GM12878 (cell line): ENCODE data around the gene RPS10. TPM values are rescaled to one million over a fixed set of nuclear protein-coding genes. Genes with fewer than 3 reads are reported as not detected.

Experiments used
- EGR1 ChIP-seq, 2 experiments: IDR thresholded peaks; 1 replicate in 1 of 2; 2 replicates in 1 of 2; pipeline ENCODE4 v1.6.1; 2011 to 2012; ENCODE audit warnings: low read depth in 2 of 2, low read length in 2 of 2, borderline replicate concordance in 1 of 2, mild to moderate bottlenecking in 1 of 2, moderate library complexity in 1 of 2
- MEF2A ChIP-seq: IDR thresholded peaks from 2 replicates; pipeline ENCODE4 v1.6.1; 2011; ENCODE audit warnings: low read depth, mild to moderate bottlenecking, low read length, moderate library complexity; ENCODE audit not compliant: insufficient read depth
- POLR2A ChIP-seq: IDR thresholded peaks from 2 replicates; pipeline ENCODE4 v1.6.1; 2011; ENCODE audit warnings: low read depth, mild to moderate bottlenecking, low read length
- RFX5 ChIP-seq: IDR thresholded peaks from 2 replicates; pipeline ENCODE4 v1.6.1; 2011; ENCODE audit warnings: low read depth, low read length, improper control_type of control experiment
- RUNX3 ChIP-seq: IDR thresholded peaks from 2 replicates; pipeline ENCODE4 v1.6.1; 2012; ENCODE audit warnings: low read length, inconsistent platforms
- SUPT20H ChIP-seq: IDR thresholded peaks from 2 replicates; pipeline ENCODE4 v1.6.1; 2011; ENCODE audit warnings: low read depth, mild to moderate bottlenecking, low read length, moderate library complexity, borderline replicate concordance; ENCODE audit not compliant: control insufficient read depth
- ZSCAN29 ChIP-seq: fragments of 450-650 bp; IDR thresholded peaks from 2 replicates; pipeline ENCODE4 v1.6.1; 2017; ENCODE audit warnings: mild to moderate bottlenecking, moderate library complexity
- polyA plus RNA-seq, 11 experiments: library from polyadenylated mRNA; depleted of rRNA in 4 of 11; unstranded in 6 of 11; stranded (reverse) in 5 of 11; fragments of >200 nt; fragmentation: Nextera tagmentation in 4 of 11; fragmentation: Illumina TruSeq in 1 of 11; extraction: Ambion mirVana in 4 of 11; extraction: Trizol in 1 of 11; gene quantifications; 1 replicate in 1 of 11; 2 replicates in 10 of 11; pipeline versions ENCODE4 v1.2.1 to v1.2.3, GENCODE V29; 2011 to 2016; ENCODE audit warnings: inconsistent platforms in 2 of 11, missing spikeins in 2 of 11, low read depth in 1 of 11
- total RNA-seq, 4 experiments: library from RNA; depleted of rRNA in 3 of 4; stranded (reverse); fragments of >200 nt in 3 of 4; fragmentation: Illumina TruSeq in 1 of 4; extraction: Trizol in 1 of 4; gene quantifications; 2 replicates each; pipeline versions ENCODE4 v1.2.1 to v1.2.3, GENCODE V29; 2013 to 2021
- TF ChIP-seq, protein P1 (sequence below): fragments of 450-650 bp; formaldehyde crosslinking; IDR thresholded peaks from 2 replicates; pipeline ENCODE4 v1.5.0; 2022; ENCODE audit warnings: mild to moderate bottlenecking, missing genetic modification characterization
- TF ChIP-seq, protein P2 (sequence below): fragments of 450-650 bp; IDR thresholded peaks from 2 replicates; pipeline ENCODE4 v1.6.1; 2014; ENCODE audit warnings: mild to moderate bottlenecking
- TF ChIP-seq, protein P3 (sequence below): fragments of 450-650 bp; IDR thresholded peaks from 2 replicates; pipeline ENCODE4 v1.6.1; 2016; ENCODE audit warnings: mild to moderate bottlenecking, moderate library complexity, borderline replicate concordance
- TF ChIP-seq, protein P4 (sequence below): IDR thresholded peaks from 2 replicates; pipeline ENCODE4 v1.6.1; 2011; ENCODE audit warnings: borderline replicate concordance, low read depth, mild to moderate bottlenecking, moderate library complexity, low read length; ENCODE audit not compliant: insufficient read depth, poor library complexity, severe bottlenecking
- TF ChIP-seq, protein P5 (sequence below): IDR thresholded peaks from 2 replicates; pipeline ENCODE4 v1.6.1; 2011; ENCODE audit warnings: mild to moderate bottlenecking, low read depth, low read length, moderate library complexity; ENCODE audit not compliant: insufficient replicate concordance
- TF ChIP-seq, protein P6 (sequence below): IDR thresholded peaks from 2 replicates; pipeline ENCODE4 v1.6.1; 2011; ENCODE audit warnings: borderline replicate concordance, low read depth, mild to moderate bottlenecking, moderate library complexity, mixed read lengths, low read length; ENCODE audit not compliant: insufficient read depth; ENCODE audit errors: extremely low read length
- TF ChIP-seq, protein P7 (sequence below): IDR thresholded peaks from 2 replicates; pipeline ENCODE4 v1.6.1; 2012; ENCODE audit warnings: low read depth, low read length, improper control_type of control experiment

The RPS10 gene
- total and polyA plus RNA-seq, 10 of the 15 experiments (the other 5 are each of a cell fraction or from before 2014, with no cell fraction given): 1,546 to 3,970 (median 2,813) TPM

DNA sequence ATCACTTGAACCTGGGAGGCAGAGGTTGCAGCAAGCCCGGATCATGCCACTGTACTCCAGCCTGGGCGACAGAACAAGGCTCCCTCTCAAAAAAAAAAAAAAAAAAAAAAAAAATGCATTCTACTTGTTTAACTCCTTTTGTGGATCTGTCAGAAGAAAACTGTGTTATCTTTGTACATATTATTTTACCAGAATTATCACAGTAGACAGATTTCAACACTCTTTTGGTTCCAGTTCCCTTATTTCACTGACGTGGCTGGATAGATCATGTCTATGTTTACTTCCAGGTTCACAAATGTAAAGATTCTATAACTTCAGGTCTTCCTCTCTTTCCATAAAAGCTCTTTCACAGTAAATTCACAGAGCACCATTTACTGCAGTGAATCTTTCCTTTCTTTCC is 51.8 kb downstream of the RPS10 start (continued):
- TF ChIP-seq, protein P1, sequence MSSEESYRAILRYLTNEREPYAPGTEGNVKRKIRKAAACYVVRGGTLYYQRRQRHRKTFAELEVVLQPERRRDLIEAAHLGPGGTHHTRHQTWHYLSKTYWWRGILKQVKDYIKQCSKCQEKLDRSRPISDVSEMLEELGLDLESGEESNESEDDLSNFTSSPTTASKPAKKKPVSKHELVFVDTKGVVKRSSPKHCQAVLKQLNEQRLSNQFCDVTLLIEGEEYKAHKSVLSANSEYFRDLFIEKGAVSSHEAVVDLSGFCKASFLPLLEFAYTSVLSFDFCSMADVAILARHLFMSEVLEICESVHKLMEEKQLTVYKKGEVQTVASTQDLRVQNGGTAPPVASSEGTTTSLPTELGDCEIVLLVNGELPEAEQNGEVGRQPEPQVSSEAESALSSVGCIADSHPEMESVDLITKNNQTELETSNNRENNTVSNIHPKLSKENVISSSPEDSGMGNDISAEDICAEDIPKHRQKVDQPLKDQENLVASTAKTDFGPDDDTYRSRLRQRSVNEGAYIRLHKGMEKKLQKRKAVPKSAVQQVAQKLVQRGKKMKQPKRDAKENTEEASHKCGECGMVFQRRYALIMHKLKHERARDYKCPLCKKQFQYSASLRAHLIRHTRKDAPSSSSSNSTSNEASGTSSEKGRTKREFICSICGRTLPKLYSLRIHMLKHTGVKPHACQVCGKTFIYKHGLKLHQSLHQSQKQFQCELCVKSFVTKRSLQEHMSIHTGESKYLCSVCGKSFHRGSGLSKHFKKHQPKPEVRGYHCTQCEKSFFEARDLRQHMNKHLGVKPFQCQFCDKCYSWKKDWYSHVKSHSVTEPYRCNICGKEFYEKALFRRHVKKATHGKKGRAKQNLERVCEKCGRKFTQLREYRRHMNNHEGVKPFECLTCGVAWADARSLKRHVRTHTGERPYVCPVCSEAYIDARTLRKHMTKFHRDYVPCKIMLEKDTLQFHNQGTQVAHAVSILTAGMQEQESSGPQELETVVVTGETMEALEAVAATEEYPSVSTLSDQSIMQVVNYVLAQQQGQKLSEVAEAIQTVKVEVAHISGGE (CRISPR knock-in tag): no peak
- TF ChIP-seq, protein P2, sequence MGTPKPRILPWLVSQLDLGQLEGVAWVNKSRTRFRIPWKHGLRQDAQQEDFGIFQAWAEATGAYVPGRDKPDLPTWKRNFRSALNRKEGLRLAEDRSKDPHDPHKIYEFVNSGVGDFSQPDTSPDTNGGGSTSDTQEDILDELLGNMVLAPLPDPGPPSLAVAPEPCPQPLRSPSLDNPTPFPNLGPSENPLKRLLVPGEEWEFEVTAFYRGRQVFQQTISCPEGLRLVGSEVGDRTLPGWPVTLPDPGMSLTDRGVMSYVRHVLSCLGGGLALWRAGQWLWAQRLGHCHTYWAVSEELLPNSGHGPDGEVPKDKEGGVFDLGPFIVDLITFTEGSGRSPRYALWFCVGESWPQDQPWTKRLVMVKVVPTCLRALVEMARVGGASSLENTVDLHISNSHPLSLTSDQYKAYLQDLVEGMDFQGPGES: no peak
- TF ChIP-seq, protein P3, sequence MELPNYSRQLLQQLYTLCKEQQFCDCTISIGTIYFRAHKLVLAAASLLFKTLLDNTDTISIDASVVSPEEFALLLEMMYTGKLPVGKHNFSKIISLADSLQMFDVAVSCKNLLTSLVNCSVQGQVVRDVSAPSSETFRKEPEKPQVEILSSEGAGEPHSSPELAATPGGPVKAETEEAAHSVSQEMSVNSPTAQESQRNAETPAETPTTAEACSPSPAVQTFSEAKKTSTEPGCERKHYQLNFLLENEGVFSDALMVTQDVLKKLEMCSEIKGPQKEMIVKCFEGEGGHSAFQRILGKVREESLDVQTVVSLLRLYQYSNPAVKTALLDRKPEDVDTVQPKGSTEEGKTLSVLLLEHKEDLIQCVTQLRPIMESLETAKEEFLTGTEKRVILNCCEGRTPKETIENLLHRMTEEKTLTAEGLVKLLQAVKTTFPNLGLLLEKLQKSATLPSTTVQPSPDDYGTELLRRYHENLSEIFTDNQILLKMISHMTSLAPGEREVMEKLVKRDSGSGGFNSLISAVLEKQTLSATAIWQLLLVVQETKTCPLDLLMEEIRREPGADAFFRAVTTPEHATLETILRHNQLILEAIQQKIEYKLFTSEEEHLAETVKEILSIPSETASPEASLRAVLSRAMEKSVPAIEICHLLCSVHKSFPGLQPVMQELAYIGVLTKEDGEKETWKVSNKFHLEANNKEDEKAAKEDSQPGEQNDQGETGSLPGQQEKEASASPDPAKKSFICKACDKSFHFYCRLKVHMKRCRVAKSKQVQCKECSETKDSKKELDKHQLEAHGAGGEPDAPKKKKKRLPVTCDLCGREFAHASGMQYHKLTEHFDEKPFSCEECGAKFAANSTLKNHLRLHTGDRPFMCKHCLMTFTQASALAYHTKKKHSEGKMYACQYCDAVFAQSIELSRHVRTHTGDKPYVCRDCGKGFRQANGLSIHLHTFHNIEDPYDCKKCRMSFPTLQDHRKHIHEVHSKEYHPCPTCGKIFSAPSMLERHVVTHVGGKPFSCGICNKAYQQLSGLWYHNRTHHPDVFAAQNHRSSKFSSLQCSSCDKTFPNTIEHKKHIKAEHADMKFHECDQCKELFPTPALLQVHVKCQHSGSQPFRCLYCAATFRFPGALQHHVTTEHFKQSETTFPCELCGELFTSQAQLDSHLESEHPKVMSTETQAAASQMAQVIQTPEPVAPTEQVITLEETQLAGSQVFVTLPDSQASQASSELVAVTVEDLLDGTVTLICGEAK: no peak
- TF ChIP-seq POLR2A (no peak), ZSCAN29 (no peak), RUNX3 (no peak), RFX5 (no peak), SUPT20H (no peak), MEF2A (no peak), EGR1 (IDR thresholded peaks at IDR 0.05; ENCODE audit: borderline replicate concordance in 1 of 2, low read depth in 2 of 2, low read length in 2 of 2) (no peak)
- TF ChIP-seq, protein P4, sequence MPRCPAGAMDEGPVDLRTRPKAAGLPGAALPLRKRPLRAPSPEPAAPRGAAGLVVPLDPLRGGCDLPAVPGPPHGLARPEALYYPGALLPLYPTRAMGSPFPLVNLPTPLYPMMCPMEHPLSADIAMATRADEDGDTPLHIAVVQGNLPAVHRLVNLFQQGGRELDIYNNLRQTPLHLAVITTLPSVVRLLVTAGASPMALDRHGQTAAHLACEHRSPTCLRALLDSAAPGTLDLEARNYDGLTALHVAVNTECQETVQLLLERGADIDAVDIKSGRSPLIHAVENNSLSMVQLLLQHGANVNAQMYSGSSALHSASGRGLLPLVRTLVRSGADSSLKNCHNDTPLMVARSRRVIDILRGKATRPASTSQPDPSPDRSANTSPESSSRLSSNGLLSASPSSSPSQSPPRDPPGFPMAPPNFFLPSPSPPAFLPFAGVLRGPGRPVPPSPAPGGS: no peak
- TF ChIP-seq, protein P5, sequence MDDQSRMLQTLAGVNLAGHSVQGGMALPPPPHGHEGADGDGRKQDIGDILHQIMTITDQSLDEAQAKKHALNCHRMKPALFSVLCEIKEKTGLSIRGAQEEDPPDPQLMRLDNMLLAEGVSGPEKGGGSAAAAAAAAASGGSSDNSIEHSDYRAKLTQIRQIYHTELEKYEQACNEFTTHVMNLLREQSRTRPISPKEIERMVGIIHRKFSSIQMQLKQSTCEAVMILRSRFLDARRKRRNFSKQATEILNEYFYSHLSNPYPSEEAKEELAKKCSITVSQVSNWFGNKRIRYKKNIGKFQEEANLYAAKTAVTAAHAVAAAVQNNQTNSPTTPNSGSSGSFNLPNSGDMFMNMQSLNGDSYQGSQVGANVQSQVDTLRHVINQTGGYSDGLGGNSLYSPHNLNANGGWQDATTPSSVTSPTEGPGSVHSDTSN: no peak
- TF ChIP-seq, protein P6, sequence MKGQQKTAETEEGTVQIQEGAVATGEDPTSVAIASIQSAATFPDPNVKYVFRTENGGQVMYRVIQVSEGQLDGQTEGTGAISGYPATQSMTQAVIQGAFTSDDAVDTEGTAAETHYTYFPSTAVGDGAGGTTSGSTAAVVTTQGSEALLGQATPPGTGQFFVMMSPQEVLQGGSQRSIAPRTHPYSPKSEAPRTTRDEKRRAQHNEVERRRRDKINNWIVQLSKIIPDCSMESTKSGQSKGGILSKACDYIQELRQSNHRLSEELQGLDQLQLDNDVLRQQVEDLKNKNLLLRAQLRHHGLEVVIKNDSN: no peak
- TF ChIP-seq, protein P7, sequence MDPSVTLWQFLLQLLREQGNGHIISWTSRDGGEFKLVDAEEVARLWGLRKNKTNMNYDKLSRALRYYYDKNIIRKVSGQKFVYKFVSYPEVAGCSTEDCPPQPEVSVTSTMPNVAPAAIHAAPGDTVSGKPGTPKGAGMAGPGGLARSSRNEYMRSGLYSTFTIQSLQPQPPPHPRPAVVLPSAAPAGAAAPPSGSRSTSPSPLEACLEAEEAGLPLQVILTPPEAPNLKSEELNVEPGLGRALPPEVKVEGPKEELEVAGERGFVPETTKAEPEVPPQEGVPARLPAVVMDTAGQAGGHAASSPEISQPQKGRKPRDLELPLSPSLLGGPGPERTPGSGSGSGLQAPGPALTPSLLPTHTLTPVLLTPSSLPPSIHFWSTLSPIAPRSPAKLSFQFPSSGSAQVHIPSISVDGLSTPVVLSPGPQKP: no peak
